ENCODE data around the gene MTNR1B. TPM values are rescaled to one million over a fixed set of nuclear protein-coding genes. Genes with fewer than 3 reads are reported as not detected.

The MTNR1B gene
- total and polyA plus RNA-seq, 2 donors (not counting 1 experiment from before 2014, with no cell fraction given), result not detected

DNA sequence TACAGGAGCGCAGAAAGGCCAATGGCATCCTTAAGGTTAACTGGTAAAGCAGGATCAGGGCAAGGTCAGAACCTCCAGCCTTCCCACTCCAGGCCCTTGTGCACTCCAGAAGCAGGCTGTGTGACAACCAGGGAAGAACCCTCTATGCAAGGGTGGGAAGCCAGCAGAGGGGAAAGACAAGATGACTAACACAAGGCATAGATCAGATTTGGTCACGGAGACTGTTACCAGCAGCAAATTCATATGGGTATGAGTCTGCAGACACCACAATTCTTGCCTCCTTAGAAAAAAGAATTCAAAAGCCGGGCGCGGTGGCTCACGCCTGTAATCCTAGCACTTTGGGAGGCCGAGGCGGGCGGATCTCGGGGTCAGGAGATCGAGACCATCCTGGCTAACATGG is 39.8 kb upstream of the MTNR1B start:
- Histone ChIP-seq H3K9ac (ENCODE audit: low read length) (no peak overlapping the region), H3K79me2 (ENCODE audit: control insufficient read depth, insufficient read depth, low read length) (no peaks in the 10 kb centered on the region), H3K4me1 (ENCODE audit: control insufficient read depth in 2 of 2, insufficient read depth in 2 of 2, low read length in 2 of 2) (no peaks in the 10 kb centered on the region), H3K9me3 (ENCODE audit: control extremely low read depth in 1 of 3, control insufficient read depth in 2 of 3, insufficient read depth in 1 of 3, low read length in 2 of 3) (peaks cover 0 to 14% (median 11%) of the 10 kb centered on the region in 3 donors), H3K4me2 (replicated peaks; ENCODE audit: low read depth, low read length, poor library complexity, severe bottlenecking) (no peak overlapping the region), H3K4me3 (ENCODE audit: control extremely low read depth in 1 of 5, extremely low read depth in 1 of 5, insufficient read depth in 1 of 5, low read depth in 2 of 5, low read length in 4 of 5) (no peak overlapping the region), H2AFZ (ENCODE audit: insufficient read depth, low read depth, low read length, poor library complexity, severe bottlenecking) (no peak overlapping the region), H3K27ac (ENCODE audit: low read length in 2 of 2) (no peak overlapping the region), H3K27me3 (replicated peaks in 1 of 4; ENCODE audit: control extremely low read depth in 1 of 4, control insufficient read depth in 3 of 4, insufficient read depth in 4 of 4, low read length in 3 of 4) (no peaks in the 10 kb centered on the region), H3K36me3 (replicated peaks in 1 of 2; ENCODE audit: control extremely low read depth in 1 of 2, control insufficient read depth in 1 of 2, extremely low read depth in 1 of 2, insufficient read depth in 2 of 2, low read length in 1 of 2) (no peaks in the 10 kb centered on the region), H4K20me1 (ENCODE audit: control insufficient read depth, insufficient read depth, low read length, poor library complexity, severe bottlenecking) (no peaks in the 10 kb centered on the region)
- Mint-ChIP-seq H3K27ac (no peak overlapping the region), H3K9me3 (ENCODE audit: insufficient read depth) (peaks cover 3% of the 10 kb centered on the region), H3K4me3 (no peak overlapping the region), H3K27me3 (no peaks in the 10 kb centered on the region), H3K4me1 (no peaks in the 10 kb centered on the region)
- no peak for ATAC-seq (ENCODE audit: low read depth)
- TF ChIP-seq EZH2 (IDR thresholded peaks at IDR 0.05; ENCODE audit: borderline replicate concordance, insufficient read depth, low read depth, low read length, poor library complexity, severe bottlenecking), result no peak
- TF ChIP-seq, protein P1, sequence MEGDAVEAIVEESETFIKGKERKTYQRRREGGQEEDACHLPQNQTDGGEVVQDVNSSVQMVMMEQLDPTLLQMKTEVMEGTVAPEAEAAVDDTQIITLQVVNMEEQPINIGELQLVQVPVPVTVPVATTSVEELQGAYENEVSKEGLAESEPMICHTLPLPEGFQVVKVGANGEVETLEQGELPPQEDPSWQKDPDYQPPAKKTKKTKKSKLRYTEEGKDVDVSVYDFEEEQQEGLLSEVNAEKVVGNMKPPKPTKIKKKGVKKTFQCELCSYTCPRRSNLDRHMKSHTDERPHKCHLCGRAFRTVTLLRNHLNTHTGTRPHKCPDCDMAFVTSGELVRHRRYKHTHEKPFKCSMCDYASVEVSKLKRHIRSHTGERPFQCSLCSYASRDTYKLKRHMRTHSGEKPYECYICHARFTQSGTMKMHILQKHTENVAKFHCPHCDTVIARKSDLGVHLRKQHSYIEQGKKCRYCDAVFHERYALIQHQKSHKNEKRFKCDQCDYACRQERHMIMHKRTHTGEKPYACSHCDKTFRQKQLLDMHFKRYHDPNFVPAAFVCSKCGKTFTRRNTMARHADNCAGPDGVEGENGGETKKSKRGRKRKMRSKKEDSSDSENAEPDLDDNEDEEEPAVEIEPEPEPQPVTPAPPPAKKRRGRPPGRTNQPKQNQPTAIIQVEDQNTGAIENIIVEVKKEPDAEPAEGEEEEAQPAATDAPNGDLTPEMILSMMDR (IDR thresholded peaks at IDR 0.05), result no peak
- POLR2A ChIA-PET, result no interaction called here
- CTCF ChIA-PET, result no interaction called here
- WGBS (ENCODE audit: insufficient coverage), result 92% methylated on average over 5 of the region's 11 CpGs
- intact Hi-C loops (cut with micrococcal nuclease), result no loop called here
- no peak for DNase-seq

DNA sequence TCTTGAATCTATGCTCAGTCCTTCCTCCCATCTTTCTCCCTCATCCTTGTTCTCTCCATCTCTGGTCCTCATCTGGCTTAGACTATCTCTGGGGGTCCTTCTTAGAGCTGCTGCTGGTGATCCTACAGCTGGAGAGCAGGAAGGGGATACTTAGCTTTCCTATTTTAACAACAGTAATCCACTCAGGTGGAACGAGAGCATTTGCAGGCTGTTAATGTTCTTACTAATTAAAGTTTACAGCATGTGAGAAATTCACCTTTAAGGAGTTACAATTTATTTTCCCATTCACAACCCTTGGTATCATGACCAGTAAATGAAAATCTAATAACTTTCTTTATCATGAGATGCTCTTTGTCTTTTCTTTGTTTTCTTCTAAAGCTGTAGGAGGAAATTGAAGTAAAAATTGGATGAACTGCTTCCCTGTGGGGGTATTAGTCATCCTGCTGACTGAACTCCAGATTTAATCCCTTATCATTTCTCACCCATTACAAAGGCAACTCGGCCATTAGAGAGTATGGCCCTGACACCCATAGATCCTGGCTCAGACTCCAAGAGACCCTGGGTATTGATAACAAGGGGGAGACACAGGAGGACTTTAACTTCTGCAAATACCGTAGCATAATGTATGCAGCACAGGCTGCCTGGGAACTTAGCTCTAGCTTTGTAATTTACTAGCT is 37.6 kb upstream of the MTNR1B start:
- Histone ChIP-seq H3K4me2 (replicated peaks; ENCODE audit: low read depth, low read length, poor library complexity, severe bottlenecking) (no peak overlapping the region), H3K36me3 (replicated peaks in 1 of 2; ENCODE audit: control extremely low read depth in 1 of 2, control insufficient read depth in 1 of 2, extremely low read depth in 1 of 2, insufficient read depth in 2 of 2, low read length in 1 of 2) (no peaks in the 10 kb centered on the region), H3K9me3 (ENCODE audit: control extremely low read depth in 1 of 3, control insufficient read depth in 2 of 3, insufficient read depth in 1 of 3, low read length in 2 of 3) (no peaks in the 10 kb centered on the region), H3K4me1 (ENCODE audit: control insufficient read depth in 2 of 2, insufficient read depth in 2 of 2, low read length in 2 of 2) (no peaks in the 10 kb centered on the region), H3K27ac (ENCODE audit: low read length in 2 of 2) (no peak overlapping the region), H3K9ac (ENCODE audit: low read length) (no peak overlapping the region), H2AFZ (ENCODE audit: insufficient read depth, low read depth, low read length, poor library complexity, severe bottlenecking) (no peak overlapping the region), H3K4me3 (ENCODE audit: control extremely low read depth in 1 of 5, extremely low read depth in 1 of 5, insufficient read depth in 1 of 5, low read depth in 2 of 5, low read length in 4 of 5) (no peak overlapping the region), H3K27me3 (replicated peaks in 1 of 4; ENCODE audit: control extremely low read depth in 1 of 4, control insufficient read depth in 3 of 4, insufficient read depth in 4 of 4, low read length in 3 of 4) (no peaks in the 10 kb centered on the region), H3K79me2 (ENCODE audit: control insufficient read depth, insufficient read depth, low read length) (no peaks in the 10 kb centered on the region), H4K20me1 (ENCODE audit: control insufficient read depth, insufficient read depth, low read length, poor library complexity, severe bottlenecking) (no peaks in the 10 kb centered on the region)
- no CpG with 5 or more reads among the region's 3 CpGs for WGBS (ENCODE audit: insufficient coverage)
- ChIA-PET CTCF (interaction anchor here (0.6 kb wide), 1 partner anchor 714 kb away, joined by 3 read pairs; no protein-coding TSS in a partner anchor), POLR2A (no interaction called here)
- ATAC-seq (ENCODE audit: low read depth) (no peak), DNase-seq (no peak)
- H3K4me3 Mint-ChIP-seq, result no peak overlapping the region
- no peaks in the 10 kb centered on the region for H3K27me3 Mint-ChIP-seq
- no peaks in the 10 kb centered on the region for H3K4me1 Mint-ChIP-seq
- intact Hi-C loops (cut with micrococcal nuclease), result no loop called here
- H3K9me3 Mint-ChIP-seq (ENCODE audit: insufficient read depth), result no peaks in the 10 kb centered on the region
- H3K27ac Mint-ChIP-seq, result peak overlapping the region; percentile 23
- TF ChIP-seq EZH2 (IDR thresholded peaks at IDR 0.05; ENCODE audit: borderline replicate concordance, insufficient read depth, low read depth, low read length, poor library complexity, severe bottlenecking), result no peak
- TF ChIP-seq, protein P1 (IDR thresholded peaks at IDR 0.05), result no peak

Data from B cell (primary cell).